Activated CD8-positive, alpha-beta memory T cell treated with anti-CD3 and anti-CD28 coated beads, Interleukin-2, amount 50 U/mL, for 48 hours (primary cell): ENCODE data around the gene SREBF1.
A peak's percentile ranks its signal among the peaks of the same experiment; 100 is the strongest.

ENCODE experiments used
- DNase-seq: peaks from one replicate; pipeline ENCODE4 v3.0.0-alpha.2; 2020

Gene SREBF1

DNA sequence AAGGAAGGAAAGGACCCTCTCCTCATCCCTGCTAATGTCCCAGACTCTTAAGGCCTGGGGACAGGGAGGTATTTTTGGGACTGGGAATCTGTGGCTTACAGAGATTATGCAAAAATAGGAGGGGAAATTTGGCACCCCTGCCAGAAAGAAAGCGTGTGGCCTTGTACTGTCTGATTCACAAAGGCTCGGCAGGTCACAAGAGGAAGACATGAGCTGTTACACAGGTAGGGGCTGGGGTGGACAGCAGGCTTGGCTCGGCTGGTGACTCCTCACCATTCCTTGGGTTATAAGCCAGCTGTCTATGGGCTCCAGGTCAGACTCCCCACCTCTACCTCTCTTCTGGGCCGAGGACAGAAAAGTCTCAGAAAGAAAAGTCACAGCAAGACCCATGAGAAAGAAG, 20.7 kb upstream of the SREBF1 start:
- no peak for DNase-seq

DNA sequence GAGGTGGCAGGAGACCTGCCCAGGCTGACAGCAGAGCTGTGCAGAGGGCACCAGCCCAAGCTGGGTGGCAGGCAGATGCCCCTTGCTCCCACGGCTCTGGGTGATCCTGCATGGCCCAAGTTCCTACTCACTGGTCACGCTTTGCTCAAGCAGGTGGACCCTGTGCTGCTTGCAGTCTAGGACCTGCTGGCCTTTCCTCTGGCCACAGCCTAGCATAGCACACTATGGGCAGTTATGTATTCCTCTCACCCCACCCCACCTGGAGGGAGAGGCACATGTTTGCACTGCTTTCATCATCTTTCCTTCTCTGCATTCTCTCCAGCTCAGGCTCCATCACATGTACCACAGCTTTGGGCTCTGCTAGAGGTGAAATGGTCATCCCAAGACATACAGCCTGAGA, 19.6 kb upstream of the SREBF1 start:
- no peak for DNase-seq

DNA sequence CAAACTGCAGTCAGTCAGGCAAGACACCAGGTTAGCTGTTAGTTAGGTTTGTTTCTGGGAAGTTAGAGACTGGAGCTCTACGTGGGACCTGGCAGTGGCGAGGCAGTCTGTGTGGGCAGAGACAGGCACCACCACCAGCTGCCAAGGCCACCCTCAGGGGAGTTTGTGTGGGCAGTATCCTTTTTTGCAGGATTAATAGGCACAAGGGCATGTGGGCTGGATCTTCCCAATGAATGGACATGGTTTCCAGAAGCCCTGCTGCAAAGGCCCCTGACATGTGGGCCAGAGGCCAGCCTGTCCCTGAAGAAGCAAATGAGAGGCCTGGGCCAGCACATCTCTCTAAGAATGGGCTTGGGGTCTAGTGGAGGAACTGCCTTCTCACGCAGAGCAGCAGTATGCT, 19.2 kb upstream of the SREBF1 start:
- DNase-seq, result no peak

DNA sequence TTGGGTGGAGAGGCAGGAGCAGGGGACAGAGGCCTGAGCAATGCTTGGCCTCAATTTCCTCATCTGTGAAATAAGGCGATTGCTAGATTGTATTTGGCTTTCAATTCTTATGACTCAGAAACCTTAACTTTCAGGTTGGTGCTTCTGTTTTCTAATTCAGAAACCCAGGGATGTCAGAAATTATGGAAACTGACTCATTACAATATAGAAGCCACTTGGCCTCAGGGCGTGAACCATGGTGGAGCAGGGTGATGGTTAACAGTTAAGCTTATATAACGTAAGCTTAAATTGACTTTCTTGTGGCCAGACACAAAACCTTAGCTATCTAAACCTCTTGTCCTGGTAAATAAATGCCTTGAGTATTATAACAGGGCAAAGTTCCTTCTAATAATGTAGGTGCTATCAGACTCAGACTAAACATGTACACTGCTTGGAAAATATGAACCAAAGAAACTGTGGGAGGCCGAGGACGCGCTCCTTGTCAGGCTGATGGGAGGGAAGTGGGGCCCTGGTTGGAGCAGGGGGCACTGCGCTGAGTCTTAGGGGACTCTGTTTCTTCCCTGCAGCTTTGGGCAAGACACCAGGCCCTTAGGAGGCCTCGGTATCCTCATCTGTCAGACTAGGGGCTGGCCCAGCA, 17.1 kb upstream of the SREBF1 start:
- no peak for DNase-seq

DNA sequence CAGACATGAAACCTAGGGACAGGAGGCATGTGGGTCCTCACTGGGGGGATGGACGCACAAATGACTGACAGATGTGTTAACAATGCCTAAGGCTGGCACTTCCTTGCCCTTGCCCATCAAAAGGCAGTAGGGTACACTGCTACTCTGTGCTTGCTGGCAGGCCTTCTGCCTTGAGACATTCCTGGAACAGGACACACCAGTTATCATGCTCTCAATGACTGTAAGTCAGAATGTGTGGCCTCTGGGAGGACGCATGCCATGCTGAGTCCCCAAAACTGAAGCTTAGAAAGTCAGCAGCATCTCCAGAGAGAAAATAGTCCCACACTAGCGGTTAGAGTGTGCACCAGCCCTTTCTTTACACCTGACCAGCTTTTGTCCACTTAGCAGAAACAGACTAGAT, 16.1 kb upstream of the SREBF1 start:
- no peak for DNase-seq

DNA sequence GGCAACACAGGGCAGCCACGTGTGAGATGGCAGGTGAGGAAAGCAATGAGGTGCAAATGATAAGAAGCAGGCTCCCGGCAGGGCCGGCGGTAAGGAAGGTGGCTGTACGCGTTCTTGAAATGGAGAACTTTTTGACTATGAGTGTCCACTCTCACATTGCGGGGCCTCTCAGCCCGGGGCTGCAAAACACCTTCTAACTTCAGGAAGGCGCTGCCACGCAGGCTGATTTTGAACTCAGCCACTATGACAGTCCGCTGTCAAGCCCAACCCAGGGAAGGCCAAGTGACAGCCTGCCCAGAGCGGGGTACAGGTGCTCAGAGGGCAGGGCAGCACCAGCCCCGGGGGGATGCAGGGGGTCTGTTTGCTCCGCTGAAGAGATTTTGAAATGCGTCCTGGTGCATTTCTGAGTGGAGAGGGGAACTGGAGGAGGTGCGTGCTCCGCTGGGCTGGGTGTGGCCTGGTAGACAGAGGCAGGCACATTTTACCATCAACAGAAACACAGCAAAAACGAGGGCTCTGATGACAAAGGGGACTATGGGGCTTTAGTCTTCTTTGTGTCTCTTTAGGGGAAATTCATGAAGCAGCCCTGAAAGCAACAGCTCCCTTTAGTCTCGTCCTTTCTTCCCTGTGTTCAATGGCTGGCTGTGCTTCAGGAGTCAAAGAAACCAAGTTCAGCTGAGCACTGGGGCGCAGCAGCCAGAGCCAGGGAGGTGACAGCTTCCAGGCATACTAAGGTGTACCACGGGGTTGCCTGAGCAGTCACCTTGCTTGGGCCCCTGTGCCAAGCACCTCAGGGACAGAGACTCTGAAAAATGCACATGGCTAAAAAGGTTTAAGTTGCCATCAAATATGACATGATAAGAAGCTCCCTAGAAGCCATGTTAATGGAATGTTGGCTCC, 14.6 kb upstream of the SREBF1 start:
- no peak for DNase-seq

DNA sequence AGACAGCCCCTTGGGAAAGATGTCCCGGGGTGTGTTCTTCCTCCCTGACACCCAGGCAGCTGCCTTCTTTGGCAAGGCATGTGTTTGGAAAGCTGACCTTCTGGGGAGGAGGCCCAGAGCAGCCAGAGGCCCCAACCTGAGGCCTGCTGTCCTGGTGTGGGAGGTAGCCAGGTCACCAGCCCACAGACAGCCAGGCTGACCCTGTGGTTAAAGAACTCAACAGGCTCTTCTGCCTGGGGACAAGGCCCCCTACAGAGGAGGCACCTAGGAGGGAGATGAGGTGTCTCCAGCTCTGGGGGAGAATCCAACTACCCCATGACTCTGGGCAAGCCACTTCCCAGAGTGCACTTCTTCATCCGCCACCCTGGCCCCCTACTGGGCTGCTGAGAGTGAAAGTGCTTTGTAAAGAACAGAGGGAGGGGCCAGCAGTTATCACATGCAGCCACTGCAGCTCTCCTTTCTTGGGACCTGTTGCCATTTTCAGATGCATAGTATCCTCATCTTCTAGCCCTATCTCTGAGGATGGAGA, 13.1 kb upstream of the SREBF1 start:
- DNase-seq, result peak; percentile 85

DNA sequence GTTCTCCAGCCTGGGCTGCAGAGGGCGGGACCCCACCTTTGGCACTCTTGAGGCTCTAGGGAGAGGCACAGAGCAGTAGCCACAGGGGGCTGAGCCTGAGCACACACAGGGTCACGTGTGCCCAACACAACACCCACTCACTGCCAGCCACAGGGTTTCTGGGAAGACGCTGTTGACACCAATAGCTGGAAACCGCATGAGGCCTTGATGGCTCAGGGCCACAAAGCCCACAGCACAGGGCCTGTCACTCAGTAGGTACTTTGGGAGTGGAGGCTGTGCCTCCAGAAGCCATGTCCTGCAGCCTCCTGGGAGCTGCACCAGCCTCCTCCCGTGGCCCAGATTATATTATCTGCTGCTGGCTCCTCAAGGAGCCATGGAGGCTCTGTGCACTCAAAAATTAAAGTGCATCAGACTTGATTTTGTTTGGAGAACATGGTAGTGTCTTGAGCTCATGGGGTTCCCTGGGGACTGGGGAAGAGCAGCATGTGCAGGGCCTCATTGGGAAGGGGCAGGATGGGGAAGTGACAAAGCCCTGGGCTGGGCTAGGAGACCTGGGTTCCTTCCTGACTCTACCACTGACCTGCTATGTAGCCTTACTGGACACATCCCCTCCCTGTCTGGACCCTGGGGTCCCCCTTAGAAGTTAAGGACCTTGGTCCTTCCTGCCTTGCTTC, 12.5 kb upstream of the SREBF1 start:
- peak; percentile 91 for DNase-seq

DNA sequence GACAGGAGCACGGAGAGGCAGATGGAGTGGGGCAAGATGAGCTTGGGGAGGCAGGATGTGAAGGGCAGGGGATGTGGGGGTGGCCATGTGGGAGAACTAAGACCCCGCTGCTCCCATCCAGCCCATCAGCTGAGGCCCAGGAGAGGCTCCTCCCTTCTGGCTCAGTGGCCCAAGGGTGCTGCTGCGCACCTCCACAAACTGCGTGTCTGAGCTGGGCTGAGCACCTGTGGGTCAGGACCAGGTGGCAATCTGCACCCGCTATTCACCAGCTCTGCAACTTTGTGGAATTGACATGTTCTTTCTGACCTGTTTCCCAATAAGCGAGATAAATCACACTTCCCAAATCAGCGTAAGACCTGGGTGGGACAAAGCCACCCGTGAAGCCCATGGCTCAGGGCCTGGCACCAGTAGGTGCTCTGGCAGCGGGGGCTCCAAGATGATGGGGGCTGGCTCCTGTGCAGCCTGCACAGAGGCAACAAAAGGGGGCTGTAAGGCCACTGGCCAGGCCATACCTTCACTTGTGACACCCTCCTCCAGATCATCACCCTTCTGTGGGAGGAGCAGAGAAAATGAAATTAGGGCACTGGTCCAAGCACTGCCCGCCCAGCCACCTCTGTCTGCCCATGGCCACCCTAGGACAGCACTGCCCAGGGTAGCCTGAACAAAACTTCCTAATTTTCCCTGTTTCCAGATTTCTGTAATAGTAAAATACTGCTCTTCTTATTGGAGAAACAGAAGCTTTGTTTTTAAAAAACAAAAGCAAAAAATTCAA, 11.7 kb upstream of the SREBF1 start:
- no peak for DNase-seq

DNA sequence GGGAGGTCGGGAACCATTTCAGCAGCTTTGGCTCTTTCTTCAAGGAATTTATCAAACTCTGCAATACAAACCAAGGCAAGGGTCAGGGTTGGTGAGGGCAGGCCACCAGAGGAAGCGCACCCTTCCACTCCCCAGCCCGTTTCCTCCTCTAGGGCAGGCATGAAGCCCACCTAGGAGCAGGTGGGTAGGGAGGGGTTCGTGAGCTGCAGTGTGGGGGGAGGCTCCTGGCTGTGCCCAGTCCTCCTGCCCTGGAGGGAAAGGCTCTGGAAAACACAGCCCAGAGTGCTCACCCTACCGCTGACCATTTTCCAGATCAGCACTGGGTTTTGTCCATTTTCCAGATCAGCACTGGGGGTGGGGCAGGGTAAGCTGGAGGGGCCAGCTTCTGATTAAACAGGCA, 10.9 kb upstream of the SREBF1 start:
- DNase-seq, result no peak

DNA sequence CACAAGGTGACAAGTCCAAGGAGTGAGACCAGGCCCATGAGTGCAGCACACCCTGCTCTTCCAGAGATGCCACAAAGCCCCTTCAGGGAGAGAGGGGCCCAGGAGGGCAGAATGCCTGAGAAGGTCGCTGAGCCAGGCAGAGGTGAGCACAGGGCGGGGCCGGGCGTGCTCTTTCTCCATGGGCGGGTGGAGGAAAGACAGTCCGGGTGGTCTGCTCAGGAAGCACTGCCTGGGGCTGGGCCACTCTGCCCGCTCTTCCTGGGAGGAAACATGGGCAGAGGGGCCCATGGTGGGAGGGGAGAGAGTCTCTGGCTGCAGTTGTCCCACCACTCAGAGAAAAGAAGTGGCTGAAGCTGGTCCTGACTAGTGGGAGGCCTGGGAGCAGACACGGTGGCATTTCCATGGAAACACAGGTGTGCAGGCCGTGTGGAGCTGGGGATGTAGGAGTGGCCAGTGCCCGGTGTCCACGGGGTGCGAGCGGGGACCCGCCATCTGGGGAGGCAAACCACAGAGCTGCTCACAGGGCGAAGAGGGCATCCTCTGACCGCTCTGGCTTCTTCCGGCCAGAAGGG, 10.4 kb upstream of the SREBF1 start:
- DNase-seq, result no peak

DNA sequence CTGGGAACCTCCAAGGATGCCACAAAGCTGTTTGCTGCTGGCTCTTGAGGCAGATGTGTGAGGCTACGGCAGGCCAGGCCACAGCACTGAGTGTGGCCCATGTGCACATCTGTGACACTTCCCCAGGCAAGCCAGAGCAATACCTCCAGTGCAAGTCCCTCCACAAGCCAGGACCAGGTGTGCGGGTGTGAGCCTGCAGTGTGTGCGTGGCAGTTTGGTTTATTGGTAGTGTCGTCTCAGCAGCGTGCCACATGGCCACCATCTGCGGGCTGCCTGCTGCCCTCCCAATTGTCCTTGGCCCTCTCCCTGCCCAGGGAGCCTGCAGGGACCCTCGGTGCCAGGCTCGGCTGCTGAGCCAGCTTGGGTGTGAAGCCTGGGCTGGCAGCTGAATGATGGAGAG, 9.9 kb upstream of the SREBF1 start:
- DNase-seq, result no peak

DNA sequence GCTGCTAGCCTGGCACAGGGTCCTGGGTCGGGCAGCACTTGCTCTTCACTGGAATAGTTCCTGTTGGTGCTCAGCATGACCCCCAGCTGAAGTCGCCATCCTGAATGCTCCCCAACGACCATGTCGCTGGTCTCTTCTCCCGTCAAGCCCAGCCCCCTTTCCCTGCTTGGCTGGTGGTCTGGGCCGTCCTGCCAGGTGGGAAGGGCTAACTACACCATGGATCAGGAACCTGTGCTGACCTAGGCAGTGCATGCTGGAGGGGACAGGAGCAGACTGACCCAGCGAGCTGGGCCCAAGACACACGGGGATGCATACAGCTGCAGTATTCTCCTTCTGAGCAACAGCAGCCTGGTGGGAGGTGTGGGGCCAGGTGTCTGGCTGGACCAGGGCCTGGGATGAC, 9.2 kb upstream of the SREBF1 start:
- DNase-seq, result no peak

DNA sequence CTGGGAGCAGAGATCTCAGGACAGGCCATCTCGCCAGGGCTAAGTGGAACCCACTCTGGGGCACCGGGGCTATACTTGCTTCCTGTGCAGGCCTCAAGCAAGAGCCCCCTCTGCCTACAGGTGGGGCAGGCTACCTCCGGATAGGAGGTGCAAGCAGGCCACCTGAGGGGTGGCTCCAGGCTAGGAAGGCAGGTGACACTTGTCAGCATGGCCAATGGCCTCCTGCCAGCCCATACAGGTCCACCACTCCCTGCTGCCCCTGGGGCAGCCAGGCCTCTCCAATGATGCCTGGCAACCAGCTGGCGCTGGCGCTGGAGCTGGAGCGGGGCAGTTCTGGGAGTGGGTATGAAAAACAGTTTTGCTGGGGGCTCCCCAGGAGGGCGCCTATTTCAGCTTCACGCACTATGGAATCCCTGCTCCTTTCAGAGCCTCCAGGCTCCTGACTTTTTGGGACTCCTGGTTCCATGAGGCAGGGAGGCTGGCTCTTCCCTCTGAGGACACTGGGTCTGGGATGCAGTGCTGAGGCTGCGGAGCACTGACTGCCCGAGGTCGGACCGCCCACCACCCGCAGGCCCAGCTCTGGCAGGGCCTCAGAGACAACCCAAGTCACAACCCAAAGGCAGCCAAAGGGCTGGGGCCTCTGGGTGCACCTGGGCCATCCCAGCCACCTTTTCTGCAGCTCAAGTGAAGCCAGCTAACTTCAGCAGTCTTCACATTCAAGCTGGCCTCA, 8.4 kb upstream of the SREBF1 start:
- DNase-seq, result no peak

DNA sequence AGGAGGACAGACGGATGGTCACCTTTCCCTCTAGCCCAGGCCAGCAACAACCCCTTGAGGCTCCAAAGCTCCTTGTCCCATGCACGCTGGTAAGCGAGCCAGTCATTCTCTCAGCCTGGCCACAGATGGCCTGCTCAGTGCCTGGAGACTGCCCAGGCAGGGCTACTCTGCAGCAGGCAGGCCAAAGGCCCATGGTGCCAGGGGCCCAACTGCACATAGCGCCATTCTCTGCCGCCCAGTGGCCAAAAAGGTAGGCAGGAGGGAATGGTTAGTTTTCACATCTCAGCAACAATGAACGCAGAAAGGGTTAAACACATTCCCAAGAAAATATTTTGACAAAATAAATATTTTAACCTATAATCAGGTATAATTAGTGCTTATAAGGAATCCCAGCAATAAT, 7.7 kb upstream of the SREBF1 start:
- no peak for DNase-seq

DNA sequence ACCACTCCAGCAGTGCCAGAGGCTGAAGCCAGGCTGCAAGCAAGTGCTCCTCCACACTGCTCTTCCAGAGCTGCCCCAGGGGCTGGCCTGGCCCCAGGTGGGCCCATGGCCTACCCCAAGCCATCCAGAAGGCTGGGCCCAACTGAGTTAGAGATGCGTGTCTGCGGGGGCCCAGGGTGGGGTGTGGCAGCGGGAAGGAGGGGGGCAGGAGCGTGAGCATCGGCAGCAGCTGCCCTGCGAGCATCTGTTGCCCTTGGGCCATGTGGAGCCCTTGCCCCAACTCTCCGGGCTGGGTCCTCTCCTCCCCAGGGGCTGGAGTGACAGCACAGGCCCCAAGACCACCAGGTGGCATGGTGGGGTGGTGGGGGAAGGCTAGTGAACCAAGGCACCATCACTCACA, 7.3 kb upstream of the SREBF1 start:
- DNase-seq, result no peak

DNA sequence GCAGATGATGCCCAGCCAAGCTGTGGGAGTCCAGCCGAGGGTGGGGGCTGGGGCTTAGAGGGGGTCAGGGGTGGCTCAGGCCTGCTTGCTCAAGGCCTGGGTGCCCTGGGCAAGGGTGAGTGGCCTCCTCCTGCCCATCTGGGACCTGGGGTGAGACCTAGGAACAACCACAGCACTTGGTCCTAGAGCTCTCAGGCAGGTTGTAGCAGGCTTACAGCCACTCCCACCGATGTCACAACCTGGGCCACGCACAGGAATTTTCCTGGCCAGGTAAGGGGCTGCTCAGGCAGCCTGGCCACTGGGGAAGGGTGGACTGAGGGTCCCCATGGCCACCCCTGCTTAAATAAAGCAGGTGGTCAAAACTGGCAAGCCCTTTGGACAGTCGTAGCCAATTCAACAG, 6.3 kb upstream of the SREBF1 start:
- DNase-seq, result no peak

DNA sequence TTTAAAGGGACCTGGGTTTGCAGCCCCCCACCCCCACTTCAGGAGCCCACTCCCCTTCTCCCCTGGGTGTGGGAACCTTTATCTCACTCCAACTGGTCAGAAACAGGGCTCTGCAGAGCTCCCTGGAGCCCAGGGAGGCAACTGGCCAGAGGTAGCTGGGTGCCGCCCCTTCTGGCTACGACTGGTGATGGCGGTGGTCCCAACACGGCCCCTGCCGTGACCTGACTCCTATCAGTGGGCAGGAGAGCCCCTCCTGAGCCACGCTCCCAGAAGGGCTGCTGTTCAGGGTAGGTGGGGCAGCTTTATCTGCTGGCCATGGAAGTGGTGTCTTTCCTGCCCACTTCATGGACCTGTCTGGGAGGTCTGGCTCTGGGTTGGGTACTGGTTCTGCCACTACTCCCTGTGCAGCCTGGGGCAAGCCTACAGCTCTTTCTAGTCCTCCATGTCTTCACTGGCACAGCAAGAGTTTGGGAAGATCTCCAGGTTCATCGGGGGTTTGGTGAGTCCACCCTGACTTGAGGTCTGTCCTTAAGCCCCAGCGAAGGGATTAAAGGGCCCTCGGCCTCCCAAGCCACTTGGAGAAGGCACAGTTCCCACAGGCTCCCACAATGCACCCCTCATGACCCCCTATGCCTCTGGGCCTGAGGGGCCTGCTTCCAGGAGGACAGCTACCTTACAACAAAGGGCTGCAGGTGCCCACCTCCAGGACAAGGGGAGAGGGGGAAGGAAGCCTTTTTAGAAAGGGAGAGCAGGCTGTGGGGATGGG, 5.5 kb upstream of the SREBF1 start:
- no peak for DNase-seq

DNA sequence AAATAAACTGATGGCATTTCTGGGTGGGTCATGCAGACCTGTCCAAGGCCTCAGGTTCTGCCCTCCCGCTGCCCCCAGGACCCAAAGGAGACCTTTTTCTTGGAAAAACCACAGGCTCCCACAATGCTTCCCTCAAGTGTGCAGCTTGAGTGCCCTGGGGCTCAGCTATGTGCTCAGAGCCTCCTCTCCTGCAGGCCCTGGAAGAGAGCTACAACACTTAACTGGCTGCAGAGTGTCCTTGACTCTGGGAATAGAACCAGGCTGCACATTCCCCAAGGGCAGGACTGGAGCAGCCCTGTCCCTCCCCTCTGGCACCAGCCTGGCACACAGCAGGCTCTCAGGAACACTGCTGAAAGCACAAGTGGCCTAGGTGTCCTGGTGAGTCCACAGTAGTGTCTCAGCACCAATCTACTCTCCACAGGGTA, 4.8 kb upstream of the SREBF1 start:
- no peak for DNase-seq

DNA sequence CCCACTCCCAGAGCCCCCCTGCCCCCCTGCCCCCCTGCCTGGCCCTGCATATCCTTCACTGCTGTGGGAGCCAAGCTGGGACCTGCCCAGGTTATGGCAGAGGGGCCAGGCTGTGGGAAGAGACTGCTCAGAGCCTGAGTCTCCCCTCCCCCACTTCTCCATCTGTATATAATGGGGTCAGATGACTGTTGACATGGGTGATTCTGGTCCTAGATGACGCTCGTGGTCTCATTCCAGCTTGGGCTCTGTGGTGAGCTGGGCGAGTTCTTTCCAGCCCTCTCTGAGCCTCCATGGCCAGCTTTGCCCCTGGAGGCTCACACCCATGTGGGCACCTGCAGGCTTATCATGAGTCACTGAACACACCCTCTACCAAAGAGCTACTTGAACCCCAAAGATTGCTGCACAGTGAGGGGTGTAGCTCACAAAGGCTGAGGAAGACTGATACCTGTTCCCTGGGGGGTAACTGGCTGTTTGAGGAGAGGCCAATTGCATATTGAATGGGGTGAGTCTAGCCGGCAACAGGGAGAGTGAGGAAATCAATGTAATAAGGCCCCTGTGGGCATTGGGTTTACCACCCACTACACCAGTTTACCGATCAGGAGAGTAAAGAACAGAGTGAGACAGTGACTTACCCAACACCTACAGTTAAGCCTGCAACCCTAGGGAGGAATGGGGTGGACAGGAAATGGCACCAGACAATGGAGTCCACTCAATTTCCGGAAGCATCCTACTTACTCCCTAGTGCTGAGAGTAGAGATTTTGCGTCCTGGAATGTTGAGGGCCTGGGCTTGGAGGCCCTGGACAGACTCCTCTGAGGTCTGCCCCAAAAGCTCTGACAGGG, 4.2 kb upstream of the SREBF1 start:
- no peak for DNase-seq
